GM12801 (cell line): ENCODE data around the gene TIGD4.

Experiments
- CTCF ChIP-seq: IDR thresholded peaks from one replicate; pipeline ENCODE4 v1.5.1; 2011; ENCODE audit warnings: control low read depth; ENCODE audit not compliant: insufficient read length; ENCODE audit errors: extremely low read depth

Gene TIGD4

GRCh38 chr4:152779513-152780266 lies at the start of gene TIGD4, which contains the start of gene ARFIP1:
TIGD4 (minus strand) TSS chr4:152779730; CDS start chr4:152771004, 8,726 bp downstream.
ARFIP1 (plus strand) TSS chr4:152779954; CDS start chr4:152829634, 49,680 bp downstream.
- TF ChIP-seq CTCF: no peak

- no peak for TF ChIP-seq CTCF
Observed at GRCh38 chr4:152828122-152828521, 48.6 kb upstream of the TIGD4 start.

- no peak for TF ChIP-seq CTCF
Observed at GRCh38 chr4:152825336-152825735, 45.8 kb upstream of the TIGD4 start.

GRCh38 chr4:152824561-152824960 lies 45.0 kb upstream of the TIGD4 start:
- no peak for TF ChIP-seq CTCF

- TF ChIP-seq CTCF: no peak
Observed at GRCh38 chr4:152822323-152822722, 42.8 kb upstream of the TIGD4 start.

- TF ChIP-seq CTCF: no peak
Observed at GRCh38 chr4:152820073-152820472, 40.5 kb upstream of the TIGD4 start.

- no peak for TF ChIP-seq CTCF
Observed at GRCh38 chr4:152819026-152819645, 39.6 kb upstream of the TIGD4 start.
